Endothelial cell (in vitro differentiated cells): ENCODE results near the gene RET. TPM values are rescaled to one million over a fixed set of nuclear protein-coding genes. Genes with fewer than 3 reads are reported as not detected.

Experiments
- DNase-seq: peaks from one replicate; pipeline ENCODE4 v3.0.0; 2021; ENCODE audit warnings: low spot score
- H3K27ac Mint-ChIP-seq: one replicate; pipeline ENCODE4 v1.8.0; 2021; ENCODE audit warnings: mixed read lengths, inconsistent platforms; ENCODE audit not compliant: unreplicated experiment
- H3K27me3 Mint-ChIP-seq: one replicate; pipeline ENCODE4 v1.8.0; 2021; ENCODE audit warnings: mild to moderate bottlenecking, moderate library complexity, mixed read lengths, inconsistent platforms; ENCODE audit not compliant: unreplicated experiment
- H3K36me3 Mint-ChIP-seq: one replicate; pipeline ENCODE4 v1.8.0; 2021; ENCODE audit warnings: mild to moderate bottlenecking, low read depth, mixed read lengths, inconsistent platforms; ENCODE audit not compliant: unreplicated experiment
- H3K4me1 Mint-ChIP-seq: one replicate; pipeline ENCODE4 v1.8.0; 2021; ENCODE audit warnings: mild to moderate bottlenecking, mixed read lengths, inconsistent platforms; ENCODE audit not compliant: unreplicated experiment
- H3K4me3 Mint-ChIP-seq: one replicate; pipeline ENCODE4 v1.8.0; 2021; ENCODE audit warnings: mild to moderate bottlenecking, mixed read lengths, inconsistent platforms; ENCODE audit not compliant: unreplicated experiment
- H3K9me3 Mint-ChIP-seq: one replicate; pipeline ENCODE4 v1.8.0; 2021; ENCODE audit warnings: mixed read lengths, inconsistent platforms; ENCODE audit not compliant: unreplicated experiment
- CTCF ChIP-seq: fragments of 200-600 bp; sonication (generic); IDR thresholded peaks from one replicate; pipeline ENCODE4 v1.5.0; 2021; ENCODE audit warnings: antibody characterized with exemption; ENCODE audit not compliant: unreplicated experiment
- total RNA-seq: library from RNA; stranded (reverse); fragmentation: NEBNext Ultra II Directional; extraction: Animal tissue kit (Norgen Biotek cat#: 25700); gene quantifications from one replicate; pipeline ENCODE4 v1.2.1, GENCODE V29; 2021; ENCODE audit not compliant: unreplicated experiment

RET gene
- total RNA-seq, 1 donor from 2014 or later = 0.28 TPM

DNA sequence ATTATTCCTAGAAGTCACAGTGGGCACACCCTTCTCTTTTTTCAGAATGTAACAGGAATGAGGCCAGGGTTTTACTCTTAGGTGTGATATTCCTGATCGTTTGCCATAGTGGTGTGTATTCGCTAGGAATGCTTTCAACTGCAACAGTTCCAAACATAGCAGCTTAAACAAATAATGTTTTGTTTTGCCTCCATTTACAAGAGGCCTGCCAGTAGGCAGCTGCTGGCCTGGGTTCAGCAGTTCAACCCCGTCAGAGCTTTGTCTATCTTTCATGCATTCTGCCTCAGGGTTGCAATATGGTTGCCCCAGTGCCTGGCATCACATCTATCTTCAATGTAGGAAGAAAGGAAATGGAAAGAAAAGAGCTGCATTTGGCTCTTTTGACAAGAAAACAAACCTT lies 21.7 kb upstream of the RET start:
- Mint-ChIP-seq H3K4me3 (no peak overlapping the region), H3K27ac (no peak overlapping the region), H3K36me3 (no peaks in the 10 kb centered on the region), H3K9me3 (no peaks in the 10 kb centered on the region), H3K4me1 (peaks cover 5% of the 10 kb centered on the region), H3K27me3 (peaks cover 11% of the 10 kb centered on the region)
- no peak for TF ChIP-seq CTCF
- DNase-seq = no peak

- H3K27ac Mint-ChIP-seq = no peak overlapping the region
Measured at GRCh38 chr10:43055991-43056567, 20.8 kb upstream of the RET start.

GRCh38 chr10:43056568-43057011 lies 20.3 kb upstream of the RET start:
- Mint-ChIP-seq H3K9me3 (no peaks in the 10 kb centered on the region), H3K4me3 (no peak overlapping the region), H3K36me3 (no peaks in the 10 kb centered on the region), H3K27me3 (peaks cover 11% of the 10 kb centered on the region), H3K27ac (no peak overlapping the region), H3K4me1 (peaks cover 5% of the 10 kb centered on the region)
- no peak for DNase-seq
- no peak for TF ChIP-seq CTCF

More at GRCh38 chr10:43055991-43056567, 20.8 kb upstream of the RET start:
- peaks cover 11% of the 10 kb centered on the region for H3K27me3 Mint-ChIP-seq
- peaks cover 5% of the 10 kb centered on the region for H3K4me1 Mint-ChIP-seq
- no peaks in the 10 kb centered on the region for H3K36me3 Mint-ChIP-seq
- no peak overlapping the region for H3K4me3 Mint-ChIP-seq
- H3K9me3 Mint-ChIP-seq = no peaks in the 10 kb centered on the region
- no peak for DNase-seq
- no peak for TF ChIP-seq CTCF

GRCh38 chr10:43057231-43057711 lies 19.6 kb upstream of the RET start:
- peaks cover 5% of the 10 kb centered on the region for H3K4me1 Mint-ChIP-seq
- TF ChIP-seq CTCF = no peak
- no peak overlapping the region for H3K4me3 Mint-ChIP-seq
- H3K9me3 Mint-ChIP-seq = no peaks in the 10 kb centered on the region
- H3K27ac Mint-ChIP-seq = no peak overlapping the region
- no peak for DNase-seq
- no peaks in the 10 kb centered on the region for H3K36me3 Mint-ChIP-seq
- H3K27me3 Mint-ChIP-seq = peaks cover 11% of the 10 kb centered on the region

GRCh38 chr10:43057831-43058340 lies 19.0 kb upstream of the RET start:
- Mint-ChIP-seq H3K27ac (no peak overlapping the region), H3K27me3 (peaks cover 13% of the 10 kb centered on the region), H3K4me3 (no peak overlapping the region), H3K9me3 (no peaks in the 10 kb centered on the region), H3K4me1 (peaks cover 5% of the 10 kb centered on the region), H3K36me3 (no peaks in the 10 kb centered on the region)
- DNase-seq = no peak
- TF ChIP-seq CTCF = no peak
